ENCODE results near the gene KLF3. TPM values are rescaled to one million over a fixed set of nuclear protein-coding genes. Genes with fewer than 3 reads are reported as not detected.
A peak's percentile ranks its signal among the peaks of the same experiment; 100 is the strongest.

Gene KLF3
- total RNA-seq, 1 experiment from 2014 or later: 37.5 TPM

- intact Hi-C loops (cut with micrococcal nuclease; ENCODE audit: unreplicated experiment): loop anchor here (1.0 to 10.0 kb wide), 7 partner anchors 34 to 588 kb away; partner anchors contain the start of genes TLR6 and TMEM156
- POLR2A ChIA-PET (ENCODE audit: unreplicated experiment): interaction anchor here (0.6 kb wide), 1 partner anchor 601 kb away, joined by 9 read pairs; no protein-coding TSS in a partner anchor
Measured at GRCh38 chr4:38665551-38666411, 1.8 kb downstream of the KLF3 start.

GRCh38 chr4:38666766-38667084, 2.7 kb downstream of the KLF3 start:
- Histone ChIP-seq H3K9me3 (ENCODE audit: insufficient read depth, low read depth) (no peaks in the 10 kb centered on the region), H2AFZ (no peak overlapping the region), H3K9me2 (ENCODE audit: insufficient read depth) (no peaks in the 10 kb centered on the region), H3K4me1 (replicated peaks; ENCODE audit: insufficient read depth) (peaks cover 61% of the 10 kb centered on the region), H3K79me2 (ENCODE audit: low read depth) (peaks cover 89% of the 10 kb centered on the region), H3K4me2 (peak overlapping the region; percentile 99), H3F3A (ENCODE audit: insufficient read depth, low read depth) (peaks cover 59% of the 10 kb centered on the region), H3K27ac (peak overlapping the region; percentile 96), H3K4me3 (peak overlapping the region; percentile 72), H3K27me3 (ENCODE audit: insufficient read depth, low read depth) (no peaks in the 10 kb centered on the region), H4K20me1 (ENCODE audit: insufficient read depth) (peaks cover 12% of the 10 kb centered on the region; the same call in 1 of the 2 replicates), H3K36me3 (ENCODE audit: low read depth) (peaks cover 25% of the 10 kb centered on the region; the same call in 1 of the 2 replicates)
- intact Hi-C loops (cut with micrococcal nuclease; ENCODE audit: unreplicated experiment): loop anchor here (1.0 to 10.0 kb wide), 7 partner anchors 33 to 589 kb away; partner anchors contain the start of genes TLR6 and TMEM156
- no peak for TF ChIP-seq CTCF (conservative IDR thresholded peaks at IDR 0.05)
- CTCF ChIA-PET: interaction anchor here (0.9 to 1.0 kb wide), 2 partner anchors 347 to 598 kb away, joined by 3 to 20 read pairs; no protein-coding TSS in a partner anchor
- TSS peak; percentile 21 for BruUV-seq (replicated peaks)
- POLR2A ChIA-PET (ENCODE audit: unreplicated experiment): no interaction called here
- DNase-seq: no peak

More at GRCh38 chr4:38665551-38666411, 1.8 kb downstream of the KLF3 start:
- H3K4me3 ChIP-seq: peak overlapping the region; percentile 72
- no peaks in the 10 kb centered on the region for H3K9me3 ChIP-seq (ENCODE audit: insufficient read depth, low read depth)
- no peaks in the 10 kb centered on the region for H3K27me3 ChIP-seq (ENCODE audit: insufficient read depth, low read depth)
- TF ChIP-seq CTCF (conservative IDR thresholded peaks at IDR 0.05): no peak
- no peak for TF ChIP-seq EZH2 (IDR thresholded peaks at IDR 0.05; ENCODE audit: low read depth)
- peaks cover 79% of the 10 kb centered on the region for H3K79me2 ChIP-seq (ENCODE audit: low read depth)
- H3K9me2 ChIP-seq (ENCODE audit: insufficient read depth): no peaks in the 10 kb centered on the region
- DNase-seq: no peak
- BruUV-seq (replicated peaks): TSS peak; percentile 29
- CTCF ChIA-PET: interaction anchor here (0.6 to 0.9 kb wide), 2 partner anchors 10 to 597 kb away, joined by 3 to 10 read pairs; no protein-coding TSS in a partner anchor
- no peak overlapping the region for H2AFZ ChIP-seq
- peaks cover 52% of the 10 kb centered on the region for H3K4me1 ChIP-seq (replicated peaks; ENCODE audit: insufficient read depth)
- H3K4me2 ChIP-seq: peak overlapping the region; percentile 99
- H3K36me3 ChIP-seq (ENCODE audit: low read depth): peaks cover 25% of the 10 kb centered on the region; the same call in 1 of the 2 replicates
- peak overlapping the region; percentile 96 for H3K27ac ChIP-seq
- peaks cover 49% of the 10 kb centered on the region for H3F3A ChIP-seq (ENCODE audit: insufficient read depth, low read depth)
- peaks cover 10% of the 10 kb centered on the region; the same call in 1 of the 2 replicates for H4K20me1 ChIP-seq (ENCODE audit: insufficient read depth)

- BruUV-seq (replicated peaks): no TSS peak
- Histone ChIP-seq H3K79me2 (ENCODE audit: low read depth) (peaks cover 91% of the 10 kb centered on the region), H3K4me2 (peak overlapping the region; percentile 99), H2AFZ (no peak overlapping the region), H4K20me1 (ENCODE audit: insufficient read depth) (peaks cover 12% of the 10 kb centered on the region; the same call in 1 of the 2 replicates), H3K27me3 (ENCODE audit: insufficient read depth, low read depth) (no peaks in the 10 kb centered on the region), H3K4me1 (replicated peaks; ENCODE audit: insufficient read depth) (peaks cover 64% of the 10 kb centered on the region), H3K36me3 (ENCODE audit: low read depth) (peaks cover 25% of the 10 kb centered on the region; the same call in 1 of the 2 replicates), H3K4me3 (peak overlapping the region; percentile 72), H3K27ac (peak overlapping the region; percentile 96), H3K9me3 (ENCODE audit: insufficient read depth, low read depth) (no peaks in the 10 kb centered on the region), H3F3A (ENCODE audit: insufficient read depth, low read depth) (peaks cover 64% of the 10 kb centered on the region), H3K9me2 (ENCODE audit: insufficient read depth) (no peaks in the 10 kb centered on the region)
- CTCF ChIA-PET: interaction anchor here (1.0 kb wide), 1 partner anchor 348 kb away, joined by 20 read pairs; no protein-coding TSS in a partner anchor
- POLR2A ChIA-PET (ENCODE audit: unreplicated experiment): no interaction called here
- intact Hi-C loops (cut with micrococcal nuclease; ENCODE audit: unreplicated experiment): loop anchor here (2.0 to 10.0 kb wide), 6 partner anchors 46 to 590 kb away; partner anchors contain the start of genes TLR6 and TMEM156
- TF ChIP-seq CTCF (conservative IDR thresholded peaks at IDR 0.05) (no peak), EZH2 (IDR thresholded peaks at IDR 0.05; ENCODE audit: low read depth) (no peak)
- peak; percentile 73 to 96 for DNase-seq
Measured at GRCh38 chr4:38667085-38667893, 3.3 kb downstream of the KLF3 start.

All from PC-9 (cell line).